Measurements from ENCODE around the gene CRYGN. TPM values are rescaled to one million over a fixed set of nuclear protein-coding genes. Genes with fewer than 3 reads are reported as not detected.

CRYGN gene
- polyA plus RNA-seq, 1 donor: not detected

GRCh38 chr7:151379534-151380198, 60.3 kb downstream of the CRYGN start:
- no peak for DNase-seq (ENCODE audit: low read depth)

DNA sequence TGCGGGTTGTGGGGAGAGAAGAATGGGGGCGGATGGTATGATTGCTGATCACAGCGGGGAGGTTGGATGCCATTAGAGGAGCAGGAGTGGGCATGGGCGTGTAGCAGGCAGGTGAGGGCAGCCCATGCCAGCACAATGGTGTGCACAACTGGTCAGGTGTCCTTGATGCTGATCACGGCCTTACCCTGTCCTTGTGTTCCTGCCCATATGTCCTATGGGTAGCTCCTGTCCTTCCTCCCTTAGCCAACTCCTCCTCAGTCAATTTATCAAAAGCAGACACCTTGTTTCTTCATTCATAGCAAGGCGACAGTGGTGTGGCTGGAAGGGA, 60.8 kb downstream of the CRYGN start:
- DNase-seq (ENCODE audit: low read depth): no peak

Other genes starting within 250 kb of the CRYGN start
- gene H2BK1, start 229.7 kb downstream of the CRYGN start, polyA plus RNA-seq (ENCODE audit: insufficient read length): not detected
- gene ABCF2, start 212.9 kb downstream of the CRYGN start, polyA plus RNA-seq (ENCODE audit: insufficient read length): 17.4 TPM
- gene CHPF2, start 207.7 kb downstream of the CRYGN start, polyA plus RNA-seq (ENCODE audit: insufficient read length): 20.2 TPM
- gene SMARCD3, start 191.4 kb downstream of the CRYGN start, polyA plus RNA-seq (ENCODE audit: insufficient read length): 169 TPM
- 35.5 TPM for gene NUB1, start 98.3 kb downstream of the CRYGN start, polyA plus RNA-seq (ENCODE audit: insufficient read length)
- 6.6 TPM for gene WDR86, start 30.1 kb downstream of the CRYGN start, polyA plus RNA-seq (ENCODE audit: insufficient read length)
- gene RHEB, start 79.8 kb upstream of the CRYGN start, polyA plus RNA-seq (ENCODE audit: insufficient read length): 78.9 TPM

All from forelimb muscle (tissue), 1 donor.